NCI-H2227 treated with DMSO at 0.1 percent for 48 hours (cell line): Measurements from ENCODE around the gene MTRF1L.
"Not testable (repeated sequence)": the region's sequence is repeated elsewhere in the genome, so short reads cannot be mapped to it uniquely, and the experiment has no call there.

ENCODE experiments used
- DNase-seq: peaks from one replicate; lab custom pipeline; 2025; lab: John Stamatoyannopoulos, UW

MTRF1L gene

GRCh38 chr6:152969688-152970418, 32.7 kb downstream of the MTRF1L start:
- no peak for DNase-seq

DNA sequence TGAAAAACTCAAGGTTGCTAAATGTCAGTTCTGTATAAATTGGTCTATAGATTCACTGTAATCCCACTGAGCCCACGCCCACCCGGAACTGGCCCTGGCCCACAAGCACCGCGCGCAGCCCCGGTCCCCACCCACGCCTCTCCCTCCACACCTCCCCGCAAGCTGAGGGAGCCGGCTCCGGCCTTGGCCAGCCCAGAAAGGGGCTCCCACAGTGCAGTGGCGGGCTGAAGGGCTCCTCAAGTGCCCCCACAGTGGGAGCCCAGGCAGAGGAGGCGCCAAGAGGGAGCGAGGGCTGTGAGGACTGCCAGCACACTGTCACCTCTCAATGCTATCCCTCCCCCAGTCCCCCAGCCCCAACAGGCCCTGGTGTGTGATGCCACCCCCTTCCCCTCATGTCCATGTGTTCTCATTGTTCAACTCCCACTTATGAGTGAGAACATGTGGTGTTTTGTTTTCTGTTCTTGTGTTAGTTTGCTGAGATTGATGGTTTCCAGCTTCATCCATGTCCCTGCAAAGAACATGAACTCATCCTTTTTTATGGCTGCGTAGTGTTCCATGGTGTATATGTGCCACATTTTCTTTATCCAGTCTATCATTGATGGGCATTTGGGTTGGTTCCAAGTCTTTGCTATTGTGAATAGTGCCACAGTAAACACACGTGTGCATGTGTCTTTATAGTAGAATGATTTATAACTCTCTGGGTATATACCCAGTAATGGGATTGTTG, 36.2 kb downstream of the MTRF1L start:
- not testable (repeated sequence) for DNase-seq

- DNase-seq = no peak
Observed at GRCh38 chr6:152959333-152959732, 43.2 kb downstream of the MTRF1L start.

DNA sequence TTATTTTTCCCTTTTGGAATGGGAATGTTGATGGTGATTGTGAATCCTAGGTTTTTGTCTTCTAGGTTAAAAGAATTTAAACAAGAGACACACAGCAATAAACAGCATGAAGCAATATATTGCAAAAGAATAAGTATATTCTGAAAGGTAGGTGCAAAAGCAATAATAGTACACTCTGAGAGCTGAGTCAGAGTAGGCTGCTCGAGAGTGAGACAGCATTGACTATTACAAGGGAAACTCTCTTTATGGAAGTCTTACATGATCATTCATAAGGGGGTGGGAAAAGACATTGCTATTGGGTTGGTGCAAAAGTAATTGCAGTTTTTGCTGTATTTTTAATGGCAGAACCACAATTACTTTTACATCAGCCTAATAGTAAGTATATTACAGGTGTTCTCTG, 44.7 kb downstream of the MTRF1L start:
- no peak for DNase-seq

DNA sequence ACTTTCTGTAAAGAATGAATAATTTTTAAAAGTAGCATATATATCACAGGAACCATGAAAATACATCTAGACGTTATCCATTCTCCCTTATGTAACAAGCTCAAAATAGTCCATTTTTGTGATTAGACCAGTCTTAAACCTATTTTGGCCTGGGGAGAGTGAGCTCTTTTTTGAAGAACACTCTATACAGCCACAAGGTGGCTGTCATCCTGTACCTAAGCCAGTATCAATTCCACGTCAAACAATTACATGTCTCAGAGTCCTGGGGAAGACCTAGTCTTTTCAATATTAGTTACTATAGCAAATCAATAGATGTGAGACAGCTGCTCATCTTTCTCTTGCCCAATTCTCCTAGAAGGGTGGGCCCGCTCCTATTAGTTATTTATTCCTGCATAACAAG, 48.1 kb downstream of the MTRF1L start:
- DNase-seq = no peak

GRCh38 chr6:152952866-152953509, 49.5 kb downstream of the MTRF1L start:
- peak; percentile 1 for DNase-seq

- DNase-seq = no peak
Observed at GRCh38 chr6:152952045-152952444, 50.5 kb downstream of the MTRF1L start.

DNA sequence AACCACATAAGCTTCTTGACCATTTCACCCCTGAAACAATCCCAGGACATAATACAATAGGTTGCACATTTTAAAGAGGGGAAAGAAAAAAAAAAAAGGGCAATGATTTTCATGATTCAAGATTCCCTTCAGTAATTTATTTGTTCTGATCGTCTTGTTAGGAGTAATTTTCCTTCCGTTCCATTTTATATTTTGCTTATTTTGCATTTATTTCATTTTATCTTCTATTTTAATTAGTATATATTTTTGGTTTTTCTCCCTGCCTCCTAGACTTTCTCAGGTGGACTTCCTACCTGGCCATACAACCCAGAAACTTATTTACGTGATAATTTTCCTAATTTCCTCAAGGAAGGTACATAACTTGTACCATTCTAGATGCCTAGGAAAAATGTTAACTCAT, 52.3 kb downstream of the MTRF1L start:
- no peak for DNase-seq

DNA sequence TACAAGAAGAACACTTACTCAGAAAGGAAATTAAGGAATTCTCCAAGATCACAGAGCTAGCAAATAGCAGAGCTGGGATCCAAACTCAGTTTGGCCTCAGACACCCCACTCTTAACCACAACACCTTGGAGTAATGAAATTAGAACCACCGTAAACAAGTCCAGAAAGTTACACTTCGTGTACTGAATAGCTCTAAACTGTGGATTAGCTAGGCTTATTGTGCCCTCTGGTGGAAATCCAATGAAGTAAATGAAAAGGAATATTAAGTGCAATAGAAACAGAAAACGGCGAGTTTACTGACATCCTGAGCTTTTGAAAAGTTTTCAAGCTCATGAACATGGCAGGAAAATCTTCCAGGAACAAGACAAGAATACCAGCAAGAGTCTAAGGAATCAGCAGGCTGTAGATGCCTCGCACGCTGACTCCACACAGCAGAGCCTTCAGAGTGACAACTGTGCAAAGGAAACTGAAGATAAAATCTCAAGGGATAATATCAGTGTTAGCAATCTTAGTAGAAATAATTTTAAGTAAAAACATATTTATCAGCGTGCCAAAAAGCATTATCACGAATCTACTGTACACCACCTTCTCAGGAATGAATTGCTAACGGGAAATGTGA, 54.2 kb downstream of the MTRF1L start:
- peak; percentile 0 for DNase-seq

DNA sequence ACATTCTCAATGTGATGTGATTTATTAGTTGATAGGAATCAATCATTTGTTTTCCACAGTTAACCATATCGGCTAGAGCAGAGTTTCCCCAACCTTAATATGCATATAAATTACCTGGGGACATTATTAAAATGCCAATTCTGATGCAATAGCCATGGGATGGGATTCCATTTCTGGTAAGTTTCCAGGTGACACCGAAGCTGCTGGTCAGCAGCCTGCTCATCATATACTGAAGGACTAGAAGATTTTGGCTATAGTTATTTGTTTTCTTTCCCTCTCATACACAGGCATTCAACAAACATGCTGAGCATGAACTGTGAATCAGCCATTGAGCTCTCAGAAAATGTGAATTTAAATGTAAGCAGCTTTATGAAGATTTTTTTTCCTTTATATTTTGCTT, 55.5 kb downstream of the MTRF1L start:
- no peak for DNase-seq

DNA sequence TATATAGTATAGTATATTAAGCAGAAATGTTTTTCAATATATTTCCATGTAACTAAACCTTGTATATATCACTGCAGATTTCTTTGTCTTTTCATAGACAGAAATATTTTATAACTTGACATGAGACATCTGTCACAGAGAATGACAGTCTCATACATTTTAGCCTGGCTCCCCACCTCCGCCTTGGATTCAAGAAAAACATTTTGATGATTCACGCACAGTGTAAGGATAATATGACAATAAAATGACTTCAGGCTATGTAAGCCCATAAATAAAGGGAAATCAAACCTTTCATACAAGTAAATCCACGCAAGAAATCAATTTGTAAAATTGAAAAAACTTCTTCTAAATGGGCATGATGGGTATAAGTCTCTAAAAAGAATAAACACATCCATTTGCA, 56.0 kb downstream of the MTRF1L start:
- DNase-seq = no peak

- no peak for DNase-seq
Observed at GRCh38 chr6:152943260-152943897, 59.1 kb downstream of the MTRF1L start.

- DNase-seq = no peak
Observed at GRCh38 chr6:152942319-152942869, 60.1 kb downstream of the MTRF1L start.

- DNase-seq = no peak
Observed at GRCh38 chr6:152941746-152942145, 60.8 kb downstream of the MTRF1L start.
